Stomach (tissue), 9 donors: Measurements from ENCODE around the gene DUSP14. TPM values are rescaled to one million over a fixed set of nuclear protein-coding genes. Genes with fewer than 3 reads are reported as not detected.

ENCODE experiments used
- DNase-seq, 2 donors: peaks; one replicate each; pipeline versions ENCODE4 v3.0.0 to v3.0.0-alpha.2; 2013 to 2019
- H3K27ac ChIP-seq, 5 donors: fragments of 200-600 bp in 4 of 5; sonication (generic) in 4 of 5; one replicate each; pipeline ENCODE4 v1.5.1; 2013 to 2019; ENCODE audit warnings: mild to moderate bottlenecking in 1 of 5, moderate library complexity in 1 of 5
- H3K27me3 ChIP-seq, 3 donors: fragments of 200-600 bp; sonication (generic); one replicate each; pipeline ENCODE4 v1.5.1; 2017 to 2019; ENCODE audit warnings: mixed run types in 1 of 3
- H3K36me3 ChIP-seq, 4 donors: fragments of 200-600 bp; sonication (generic); 1 replicate in 3 of 4; 2 replicates in 1 of 4; pipeline ENCODE4 v1.5.1; 2016 to 2019
- H3K4me1 ChIP-seq, 4 donors: fragments of 200-600 bp; sonication (generic); one replicate each; pipeline ENCODE4 v1.5.1; 2016 to 2019
- H3K4me3 ChIP-seq, 4 donors: fragments of 200-600 bp; sonication (generic) in 3 of 4; one replicate each; pipeline ENCODE4 v1.5.1; 2016 to 2019; ENCODE audit warnings: mild to moderate bottlenecking in 1 of 4
- H3K9me3 ChIP-seq, 4 donors: fragments of 200-600 bp; sonication (generic); one replicate each; pipeline ENCODE4 v1.5.1; 2016 to 2019
- CTCF ChIP-seq, 7 experiments: fragments of 450-650 bp in 4 of 7; fragments of 200-600 bp in 3 of 7; sonication (generic) in 3 of 7; IDR thresholded peaks; one replicate each; pipeline ENCODE4 v1.5.1; 2016 to 2019; ENCODE audit warnings: antibody characterized with exemption in 7 of 7, control low read depth in 2 of 7, mild to moderate bottlenecking in 1 of 7
- EP300 ChIP-seq: sonication (generic); formaldehyde crosslinking; IDR thresholded peaks from one replicate; pipeline ENCODE4 v1.6.1; 2017; ENCODE audit warnings: antibody characterized with exemption
- POLR2A ChIP-seq, 4 donors: fragments of 450-650 bp; IDR thresholded peaks; one replicate each; pipeline ENCODE4 v1.6.1; 2016; ENCODE audit warnings: antibody characterized with exemption in 4 of 4, control low read depth in 2 of 4, mild to moderate bottlenecking in 1 of 4, moderate library complexity in 1 of 4
- POLR2AphosphoS5 ChIP-seq, 3 donors: sonication (generic); formaldehyde crosslinking; IDR thresholded peaks; one replicate each; pipeline ENCODE4 v1.6.1; 2016; ENCODE audit warnings: antibody characterized with exemption in 3 of 3
- WGBS, 5 donors: extraction: QIAGEN DNeasy Blood & Tissue Kit in 3 of 5; methylation state at CpG; one replicate each; pipeline versions ENCODE4 v1.1.5 to v1.1.7; 2013 to 2018; 5-methylcytosine and 5-hydroxymethylcytosine counted together
- intact Hi-C: fragments of 100-400 bp; cut with DNase I; formaldehyde crosslinking; loops from one replicate; pipeline ENCODE4 v1.15.1; 2023; ENCODE audit warnings: low total_unique reads
- polyA plus RNA-seq, 3 donors: library from polyadenylated mRNA; stranded (reverse); fragments of 200-250 nt; gene quantifications; one replicate each; pipeline ENCODE4 v1.2.3, GENCODE V29; 2013
- total RNA-seq, 5 donors: library from RNA; depleted of rRNA; stranded (reverse); fragments of >200 nt; gene quantifications; one replicate each; pipeline versions ENCODE4 v1.1.0 to v1.2.3, GENCODE V29; 2014 to 2016
- donor health status: healthy with polysubstance abuse.
- donor health status: Bipolar disorder and iron deficiency.
- donor health status: healthy.

DUSP14 gene
- total and polyA plus RNA-seq, 8 donors: 3.1 to 7.8 (median 6.1) TPM; not detected in 2

GRCh38 chr17:37485938-37486570 is 3.6 kb upstream of the DUSP14 start:
- DNase-seq: no peak
- peaks cover 19 to 40% (median 29%) of the 10 kb centered on the region in 4 donors for H3K4me1 ChIP-seq
- TF ChIP-seq CTCF (IDR thresholded peaks at IDR 0.05): no peak
- no peak for TF ChIP-seq EP300
- no peak for TF ChIP-seq POLR2AphosphoS5 (IDR thresholded peaks at IDR 0.05)
- TF ChIP-seq POLR2A (IDR thresholded peaks at IDR 0.05): no peak
- no peak overlapping the region for H3K4me3 ChIP-seq
- no peaks in the 10 kb centered on the region for H3K9me3 ChIP-seq
- no peak overlapping the region for H3K27ac ChIP-seq
- intact Hi-C loops: no loop called here
- WGBS, 5 donors: 83 to 93% (median 91%) methylated on average over 1 of the region's 1 CpG
- no peaks in the 10 kb centered on the region for H3K36me3 ChIP-seq
- peaks cover 0 to 4% (median 0%) of the 10 kb centered on the region in 3 donors for H3K27me3 ChIP-seq

GRCh38 chr17:37488009-37488604 is 1.6 kb upstream of the DUSP14 start:
- intact Hi-C loops: no loop called here
- peaks cover 21 to 43% (median 34%) of the 10 kb centered on the region in 4 donors for H3K4me1 ChIP-seq

GRCh38 chr17:37488607-37489196 is 989 bp upstream of the DUSP14 start:
- 1 to 2% (median 2%) methylated on average over 15 to 25 of the region's 25 CpGs for WGBS, 5 donors
- Histone ChIP-seq H3K4me3 (peak overlapping the region; percentile 74 to 94 (median 85)), H3K27me3 (peaks cover 0 to 4% (median 0%) of the 10 kb centered on the region in 3 donors), H3K27ac (peak overlapping the region; percentile 87 to 93 (median 91)), H3K36me3 (no peaks in the 10 kb centered on the region), H3K4me1 (peaks cover 21 to 40% (median 33%) of the 10 kb centered on the region in 4 donors), H3K9me3 (no peaks in the 10 kb centered on the region)
- intact Hi-C loops: no loop called here
- DNase-seq: peak; percentile 84 to 89
- no peak for TF ChIP-seq EP300
- TF ChIP-seq POLR2AphosphoS5 (IDR thresholded peaks at IDR 0.05): peak in 2 of 3 donors; percentile 66 to 85
- TF ChIP-seq POLR2A (IDR thresholded peaks at IDR 0.05): no peak

More at GRCh38 chr17:37488009-37488604, 1.6 kb upstream of the DUSP14 start:
- peak overlapping the region in 3 of 4 donors; percentile 74 to 94 (median 85) for H3K4me3 ChIP-seq
- peak in 2 of 3 donors; percentile 10 to 42 for TF ChIP-seq POLR2AphosphoS5 (IDR thresholded peaks at IDR 0.05)
- no peak for TF ChIP-seq POLR2A (IDR thresholded peaks at IDR 0.05)
- peaks cover 0 to 4% (median 0%) of the 10 kb centered on the region in 3 donors for H3K27me3 ChIP-seq
- peak in 1 of 2 donors; percentile 84 for DNase-seq
- H3K9me3 ChIP-seq: no peaks in the 10 kb centered on the region
- H3K27ac ChIP-seq: peak overlapping the region in 4 of 5 donors; percentile 89 to 93 (median 92)
- 28 to 36% (median 31%) methylated on average over 7 of the region's 7 CpGs for WGBS, 5 donors
- H3K36me3 ChIP-seq: no peaks in the 10 kb centered on the region

- peak overlapping the region; percentile 72 to 93 (median 91) for H3K27ac ChIP-seq
- WGBS, 5 donors: 0 to 2% (median 1%) methylated on average over 8 to 53 of the region's 56 CpGs
- intact Hi-C loops: no loop called here
Measured at GRCh38 chr17:37490022-37490587, 414 bp downstream of the DUSP14 start.

More at GRCh38 chr17:37490022-37490587, 414 bp downstream of the DUSP14 start:
- Histone ChIP-seq H3K9me3 (no peaks in the 10 kb centered on the region), H3K36me3 (no peaks in the 10 kb centered on the region), H3K4me1 (peaks cover 21 to 46% (median 34%) of the 10 kb centered on the region in 4 donors), H3K4me3 (peak overlapping the region; percentile 74 to 94 (median 85)), H3K27me3 (peaks cover 0 to 4% (median 0%) of the 10 kb centered on the region in 3 donors)
- peak; percentile 63 to 87 for DNase-seq
- TF ChIP-seq POLR2AphosphoS5 (IDR thresholded peaks at IDR 0.05) (no peak), CTCF (IDR thresholded peaks at IDR 0.05) (peak in 2 of 7 experiments; percentile 25 to 50), POLR2A (IDR thresholded peaks at IDR 0.05) (no peak), EP300 (no peak)
